Stimulated activated naive CD8-positive, alpha-beta T cell treated with anti-CD3 and anti-CD28 coated beads, Interleukin-15, amount 100 ng/mL, for 72 hours (primary cell): ENCODE measurements around the gene GANAB.
A peak's percentile ranks its signal among the peaks of the same experiment; 100 is the strongest.
"Not testable (repeated sequence)": the region's sequence is repeated elsewhere in the genome, so short reads cannot be mapped to it uniquely, and the experiment has no call there.

Experiments used
- ATAC-seq: fragments of 150-1000 bp; cut with Tn5 transposase; 2 replicates; pipeline ENCODE4 v1.10.0; 2021; ENCODE audit warnings: mild to moderate bottlenecking, moderate library complexity
- DNase-seq, 2 donors: peaks; one replicate each; pipeline ENCODE4 v3.0.0; 2021 to 2022
- H3K27ac Mint-ChIP-seq, 2 donors: one replicate each; pipeline ENCODE4 v1.8.0; 2022; ENCODE audit warnings: mild to moderate bottlenecking in 2 of 2, mixed read lengths in 2 of 2, moderate library complexity in 2 of 2
- H3K27me3 Mint-ChIP-seq: one replicate; pipeline ENCODE4 v1.8.0; 2022; ENCODE audit warnings: mixed read lengths
- H3K4me1 Mint-ChIP-seq: one replicate; pipeline ENCODE4 v1.8.0; 2022; ENCODE audit warnings: mild to moderate bottlenecking, mixed read lengths
- H3K4me3 Mint-ChIP-seq, 2 donors: one replicate each; pipeline ENCODE4 v1.8.0; 2022; ENCODE audit warnings: mild to moderate bottlenecking in 2 of 2, mixed read lengths in 2 of 2, moderate library complexity in 1 of 2
- H3K9me3 Mint-ChIP-seq, 2 donors: one replicate each; pipeline ENCODE4 v1.8.0; 2022; ENCODE audit warnings: mixed read lengths in 2 of 2

GANAB gene

GRCh38 chr11:62645946-62646824 is at the start of gene GANAB:
Gene GANAB, minus strand, starts transcription at chr11:62646613. Its CDS starts 14 bp downstream, at chr11:62646599.
- Mint-ChIP-seq H3K4me3 (peak within 1 kb of the TSS; percentile 95 to 97), H3K9me3 (no peaks in the 10 kb centered on the region), H3K4me1 (peaks cover 57% of the 10 kb centered on the region), H3K27me3 (no peaks in the 10 kb centered on the region), H3K27ac (peak within 1 kb of the TSS; percentile 97 to 98)
- peak; percentile 97 to 98 for DNase-seq
- peak; percentile 97 for ATAC-seq

GRCh38 chr11:62694455-62695167 is 48.2 kb upstream of the GANAB start:
- peak; percentile 70 for DNase-seq
- ATAC-seq, result peak; percentile 88
- no peaks in the 10 kb centered on the region for H3K9me3 Mint-ChIP-seq
- H3K27ac Mint-ChIP-seq, result no peak overlapping the region
- H3K4me1 Mint-ChIP-seq, result peaks cover 9% of the 10 kb centered on the region
- H3K27me3 Mint-ChIP-seq, result no peaks in the 10 kb centered on the region
- no peak overlapping the region for H3K4me3 Mint-ChIP-seq

DNA sequence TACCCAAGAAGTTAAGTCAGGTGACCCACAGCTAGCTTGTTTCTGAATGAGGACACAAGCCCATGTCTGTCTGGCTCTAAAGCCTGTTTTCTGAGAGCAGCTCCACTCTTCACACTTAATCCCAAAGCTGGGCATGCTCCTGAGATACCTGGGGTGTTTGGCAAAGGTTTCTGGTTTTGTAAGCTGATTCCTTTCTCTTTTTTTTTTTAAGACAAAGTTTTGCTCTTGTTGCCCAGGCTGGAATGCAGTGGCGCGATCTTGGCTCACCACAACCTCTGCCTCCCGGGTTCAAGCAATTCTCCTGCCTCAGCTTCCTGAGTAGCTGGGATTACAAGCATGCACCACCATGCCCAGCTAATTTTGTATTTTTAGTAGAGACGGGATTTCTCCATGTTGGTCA is 47.2 kb upstream of the GANAB start:
- not testable (repeated sequence) for H3K27ac Mint-ChIP-seq, ATAC-seq, H3K4me1 Mint-ChIP-seq

GRCh38 chr11:62689421-62690183 is 43.2 kb upstream of the GANAB start, which contains the start of gene LRRN4CL:
Gene LRRN4CL, minus strand, starts transcription at chr11:62689530. Its CDS starts 1,022 bp downstream, at chr11:62688508.
- H3K4me1 Mint-ChIP-seq, result peaks cover 8% of the 10 kb centered on the region
- H3K27ac Mint-ChIP-seq, result no peak within 1 kb of the TSS
- H3K4me3 Mint-ChIP-seq, result no peak within 1 kb of the TSS
- no peaks in the 10 kb centered on the region for H3K9me3 Mint-ChIP-seq
- no peak for ATAC-seq
- H3K27me3 Mint-ChIP-seq, result peaks cover 12% of the 10 kb centered on the region
- no peak for DNase-seq

More for the DNA sequence above, 47.2 kb upstream of the GANAB start:
- DNase-seq, H3K27me3 Mint-ChIP-seq, H3K9me3 Mint-ChIP-seq, H3K4me3 Mint-ChIP-seq: not testable (repeated sequence)

GRCh38 chr11:62688491-62688890 is 42.1 kb upstream of the GANAB start:
- Mint-ChIP-seq H3K4me1 (peaks cover 6% of the 10 kb centered on the region), H3K27ac (no peak overlapping the region), H3K27me3 (peaks cover 12% of the 10 kb centered on the region), H3K9me3 (no peaks in the 10 kb centered on the region), H3K4me3 (no peak overlapping the region)
- ATAC-seq, result no peak
- no peak for DNase-seq

DNA sequence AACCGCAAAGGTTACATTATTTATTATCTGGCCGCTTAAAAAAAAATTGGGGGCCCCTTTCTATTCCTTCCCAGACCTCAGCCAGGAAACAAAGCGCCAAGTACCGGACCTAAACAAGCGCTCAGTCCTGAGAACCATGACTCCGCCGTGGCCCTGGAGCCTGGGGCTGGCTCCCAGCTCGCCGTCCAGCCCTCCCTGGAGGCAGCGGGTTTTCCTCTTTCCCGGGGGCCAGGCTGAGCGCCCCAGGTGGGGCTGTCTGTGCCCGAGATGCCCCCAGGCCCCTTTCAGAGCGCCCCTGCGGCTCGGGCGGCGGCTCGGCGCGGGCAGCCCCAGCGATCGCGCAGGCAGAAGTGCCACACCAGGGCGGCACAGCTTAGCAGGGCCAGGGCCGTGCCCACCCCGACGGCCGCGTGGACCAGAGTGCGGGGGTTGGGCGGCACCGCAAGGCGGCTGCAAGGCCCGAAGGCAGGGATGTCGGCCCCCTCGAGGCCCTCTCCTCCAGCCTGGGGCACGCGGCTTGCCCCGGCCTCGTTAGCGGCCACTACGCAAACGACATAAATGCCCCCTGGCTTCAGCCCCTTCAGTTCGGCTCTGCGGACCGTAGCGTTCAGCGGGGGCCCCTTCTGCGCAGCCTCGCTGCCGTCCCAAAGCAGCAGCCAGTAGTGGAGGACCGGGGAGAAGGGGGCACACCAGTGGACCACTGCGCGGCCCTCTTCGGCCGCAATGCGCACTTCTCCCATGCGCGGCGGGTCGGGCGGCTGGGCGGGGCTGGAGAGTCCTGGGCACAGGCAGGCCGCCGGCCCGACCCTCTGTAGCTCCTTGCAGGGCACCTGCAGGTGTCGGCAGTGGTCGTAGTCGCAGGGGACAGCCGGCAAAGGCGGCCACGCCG is 41.3 kb upstream of the GANAB start:
- DNase-seq (no peak), ATAC-seq (peak; percentile 35)
- peak overlapping the region in 1 of 2 donors; percentile 15 for H3K4me3 Mint-ChIP-seq
- H3K27me3 Mint-ChIP-seq, result peaks cover 12% of the 10 kb centered on the region
- H3K9me3 Mint-ChIP-seq, result no peaks in the 10 kb centered on the region
- peak overlapping the region in 1 of 2 donors; percentile 83 for H3K27ac Mint-ChIP-seq
- H3K4me1 Mint-ChIP-seq, result peaks cover 6% of the 10 kb centered on the region

GRCh38 chr11:62682518-62682917 is 36.1 kb upstream of the GANAB start:
- Mint-ChIP-seq H3K9me3 (no peaks in the 10 kb centered on the region), H3K4me3 (no peak overlapping the region), H3K27me3 (no peaks in the 10 kb centered on the region), H3K27ac (no peak overlapping the region), H3K4me1 (peaks cover 28% of the 10 kb centered on the region)
- DNase-seq (no peak), ATAC-seq (no peak)

DNA sequence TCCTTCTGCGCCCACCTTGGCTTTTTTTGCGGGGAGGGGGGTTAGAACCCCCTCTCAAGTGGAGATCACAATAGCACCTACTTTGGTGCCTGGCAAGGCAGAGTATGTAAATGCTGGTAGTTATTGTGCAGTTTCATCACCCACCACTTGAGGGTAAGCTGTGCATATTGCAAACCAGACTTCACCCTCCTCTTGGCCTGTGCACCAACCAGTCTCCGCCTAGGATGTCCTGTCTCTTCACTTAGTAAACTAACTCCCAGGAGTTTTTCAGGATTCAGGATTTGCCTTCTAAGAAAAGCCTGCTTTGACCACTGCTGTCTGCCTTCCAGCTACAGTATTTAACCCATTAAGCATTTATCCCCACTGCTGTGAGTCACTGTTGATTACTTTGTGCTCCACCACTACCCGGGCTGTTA is 34.4 kb upstream of the GANAB start:
- peak overlapping the region; percentile 79 to 83 for H3K27ac Mint-ChIP-seq
- H3K9me3 Mint-ChIP-seq, result no peaks in the 10 kb centered on the region
- H3K27me3 Mint-ChIP-seq, result no peaks in the 10 kb centered on the region
- peak; percentile 90 for ATAC-seq
- H3K4me1 Mint-ChIP-seq, result peaks cover 44% of the 10 kb centered on the region
- peak; percentile 32 to 53 for DNase-seq
- H3K4me3 Mint-ChIP-seq, result peak overlapping the region; percentile 37 to 42

- no peaks in the 10 kb centered on the region for H3K9me3 Mint-ChIP-seq
- H3K27me3 Mint-ChIP-seq, result no peaks in the 10 kb centered on the region
- H3K4me3 Mint-ChIP-seq, result peak within 1 kb of the TSS; percentile 83 to 85
- H3K27ac Mint-ChIP-seq, result peak within 1 kb of the TSS; percentile 93 to 99
- peaks cover 51% of the 10 kb centered on the region for H3K4me1 Mint-ChIP-seq
- peak; percentile 89 for ATAC-seq
- peak; percentile 74 to 83 for DNase-seq
Observed at GRCh38 chr11:62678770-62679696, 32.6 kb upstream of the GANAB start, which contains the start of gene UBXN1. Gene UBXN1, minus strand, starts transcription at chr11:62679073. Its CDS starts 150 bp downstream, at chr11:62678923.

- peak overlapping the region; percentile 83 to 85 for H3K4me3 Mint-ChIP-seq
- H3K27me3 Mint-ChIP-seq, result no peaks in the 10 kb centered on the region
- DNase-seq (no peak), ATAC-seq (no peak)
- H3K4me1 Mint-ChIP-seq, result peaks cover 51% of the 10 kb centered on the region
- peak overlapping the region; percentile 93 to 99 for H3K27ac Mint-ChIP-seq
- H3K9me3 Mint-ChIP-seq, result no peaks in the 10 kb centered on the region
Observed at GRCh38 chr11:62678433-62678769, 32.0 kb upstream of the GANAB start.

- ATAC-seq (no peak), DNase-seq (no peak)
- Mint-ChIP-seq H3K4me1 (peaks cover 56% of the 10 kb centered on the region), H3K4me3 (peak overlapping the region; percentile 83 to 85), H3K9me3 (no peaks in the 10 kb centered on the region), H3K27me3 (no peaks in the 10 kb centered on the region), H3K27ac (peak overlapping the region in 1 of 2 donors; percentile 93)
Observed at GRCh38 chr11:62677714-62678113, 31.3 kb upstream of the GANAB start.

- no peak for DNase-seq
- Mint-ChIP-seq H3K4me3 (peak overlapping the region in 1 of 2 donors; percentile 33), H3K27me3 (no peaks in the 10 kb centered on the region), H3K27ac (peak overlapping the region in 1 of 2 donors; percentile 82), H3K9me3 (no peaks in the 10 kb centered on the region), H3K4me1 (peaks cover 61% of the 10 kb centered on the region)
- ATAC-seq, result no peak
Observed at GRCh38 chr11:62677156-62677555, 30.7 kb upstream of the GANAB start.

GRCh38 chr11:62676698-62677097 is 30.3 kb upstream of the GANAB start:
- Mint-ChIP-seq H3K4me1 (peaks cover 63% of the 10 kb centered on the region), H3K9me3 (no peaks in the 10 kb centered on the region), H3K4me3 (peak overlapping the region in 1 of 2 donors; percentile 33), H3K27me3 (no peaks in the 10 kb centered on the region), H3K27ac (peak overlapping the region in 1 of 2 donors; percentile 92)
- no peak for ATAC-seq
- DNase-seq, result no peak
